NCI-H2081 (cell line): ENCODE results near the gene HTR3A.

Experiments used
- DNase-seq, 2 experiments: peaks; one replicate each; lab custom pipeline; 2025; lab: John Stamatoyannopoulos, UW

The HTR3A gene

GRCh38 chr11:114019046-114019445, 44.1 kb downstream of the HTR3A start:
- no peak for DNase-seq

- DNase-seq = no peak
These were observed 44.7 kb downstream of the HTR3A start for GRCh38 chr11:114019574-114019973.

- no peak for DNase-seq
These were observed 50.5 kb downstream of the HTR3A start for GRCh38 chr11:114025329-114025907.

- DNase-seq = no peak
These were observed 51.4 kb downstream of the HTR3A start for GRCh38 chr11:114026355-114026754.

- no peak for DNase-seq
These were observed 52.5 kb downstream of the HTR3A start for GRCh38 chr11:114027391-114027790.

- no peak for DNase-seq
These were observed 53.0 kb downstream of the HTR3A start for GRCh38 chr11:114027926-114028325.

- DNase-seq = no peak
These were observed 56.5 kb downstream of the HTR3A start for GRCh38 chr11:114031246-114031966.

GRCh38 chr11:114031967-114032320, 57.0 kb downstream of the HTR3A start:
- no peak for DNase-seq

GRCh38 chr11:114033066-114033465, 58.2 kb downstream of the HTR3A start:
- no peak for DNase-seq

GRCh38 chr11:114033572-114033971, 58.7 kb downstream of the HTR3A start:
- DNase-seq = no peak

- DNase-seq = no peak
These were observed 60.0 kb downstream of the HTR3A start for GRCh38 chr11:114034956-114035355.

- DNase-seq = no peak
These were observed 61.4 kb downstream of the HTR3A start for GRCh38 chr11:114036147-114036811.

GRCh38 chr11:114036958-114037357, 62.0 kb downstream of the HTR3A start:
- DNase-seq = no peak

- DNase-seq = no peak
These were observed 64.6 kb downstream of the HTR3A start for GRCh38 chr11:114039551-114039950.
